Measurements from ENCODE around the gene NBAS. TPM values are rescaled to one million over a fixed set of nuclear protein-coding genes. Genes with fewer than 3 reads are reported as not detected.

Gene NBAS
- total RNA-seq, 1 experiment from 2014 or later, result 32.5 TPM

- Mint-ChIP-seq H3K9me3 (peaks cover 2 to 3% of the 10 kb centered on the region in 2 experiments; a peak in 4 of 5 replicates), H3K4me3 (no peak overlapping the region), H3K27me3 (ENCODE audit: low read depth) (peaks cover 2% of the 10 kb centered on the region), H3K36me3 (ENCODE audit: insufficient read depth in 1 of 3, low read depth in 3 of 3) (peaks cover 0 to 4% (median 2%) of the 10 kb centered on the region in 3 experiments; a peak in 3 of 7 replicates), H3K4me1 (peaks cover 7 to 9% of the 10 kb centered on the region in 2 experiments), H3K27ac (no peak overlapping the region)
- Histone ChIP-seq H3K18ac (ENCODE audit: insufficient read length, low read depth, low read length) (no peak overlapping the region), H3K79me1 (ENCODE audit: insufficient read depth, low read depth, low read length, poor library complexity, severe bottlenecking) (no peaks in the 10 kb centered on the region), H3K4ac (ENCODE audit: low read depth, low read length) (no peak overlapping the region), H4K20me1 (ENCODE audit: control insufficient read depth, insufficient read depth, insufficient read length) (no peaks in the 10 kb centered on the region), H3K79me2 (ENCODE audit: insufficient read depth, low read length) (no peaks in the 10 kb centered on the region), H3K27ac (ENCODE audit: insufficient read length, low read depth, low read length) (no peak overlapping the region), H3K23ac (ENCODE audit: insufficient read length, low read depth, low read length) (no peak overlapping the region), H3T11ph (ENCODE audit: low read length) (no peak overlapping the region), H2BK15ac (ENCODE audit: low read depth, low read length) (no peak overlapping the region), H3K14ac (ENCODE audit: insufficient read depth, low read length) (no peak overlapping the region), H3K23me2 (ENCODE audit: insufficient read length, low read depth, low read length, poor library complexity, severe bottlenecking) (no peaks in the 10 kb centered on the region), H2BK5ac (ENCODE audit: insufficient read length, low read length) (no peak overlapping the region), H2AK5ac (ENCODE audit: insufficient read length, low read length) (no peak overlapping the region), H4K8ac (replicated peaks; ENCODE audit: insufficient read length, low read depth, low read length) (no peak overlapping the region), H2AFZ (ENCODE audit: low read length) (no peak overlapping the region), H3K56ac (ENCODE audit: insufficient read length, low read depth, low read length) (no peak overlapping the region), H3K27me3 (ENCODE audit: insufficient read depth, low read length) (no peaks in the 10 kb centered on the region), H3K4me1 (ENCODE audit: insufficient read depth, low read length) (no peaks in the 10 kb centered on the region), H4K5ac (ENCODE audit: insufficient read length, low read depth, low read length) (no peak overlapping the region), H3K4me2 (ENCODE audit: insufficient read depth, insufficient read length, low read length) (no peak overlapping the region), H4K91ac (ENCODE audit: insufficient read length, low read depth, low read length) (no peak overlapping the region), H3K9ac (ENCODE audit: extremely low read depth, insufficient read length, low read length) (no peak overlapping the region), H2BK12ac (ENCODE audit: insufficient read length, low read depth, low read length) (no peak overlapping the region), H2BK20ac (ENCODE audit: low read depth, low read length, poor library complexity, severe bottlenecking) (no peak overlapping the region), H2BK120ac (ENCODE audit: low read depth, low read length, poor library complexity, severe bottlenecking) (no peak overlapping the region), H3K9me3 (ENCODE audit: control insufficient read depth, low read depth, low read length) (no peaks in the 10 kb centered on the region)
- no peak for TF ChIP-seq CTCF (conservative IDR thresholded peaks at IDR 0.05)
- WGBS (ENCODE audit: extremely low coverage, insufficient read length, low lambda C conversion rate), result no CpG with 5 or more reads among the region's 3 CpGs
- DNase-seq, result no peak
Observed at GRCh38 chr2:15134957-15135356, 426.2 kb downstream of the NBAS start.
